Karpas-422 (cell line): ENCODE results near the gene CHST1. TPM values are rescaled to one million over a fixed set of nuclear protein-coding genes. Genes with fewer than 3 reads are reported as not detected.

Source experiments
- DNase-seq: peaks from one replicate; pipeline ENCODE4 v3.0.0-alpha.2; 2015
- H2AFZ ChIP-seq: fragments of 200-600 bp; sonication (generic); 2 replicates; pipeline ENCODE4 v1.6.1; 2014; ENCODE audit warnings: antibody characterized with exemption, low read length, mixed read lengths
- H3K27ac ChIP-seq: fragments of 200-600 bp; sonication (generic); 2 replicates; pipeline ENCODE4 v1.5.1; 2014; ENCODE audit warnings: mild to moderate bottlenecking, low read length, moderate library complexity
- H3K27me3 ChIP-seq: fragments of 200-600 bp; sonication (generic); 2 replicates; pipeline ENCODE4 v1.6.1; 2014; ENCODE audit warnings: low read length, mixed read lengths
- H3K36me3 ChIP-seq: fragments of 200-600 bp; sonication (generic); 2 replicates; pipeline ENCODE4 v1.6.1; 2014; ENCODE audit warnings: low read length, mixed read lengths; ENCODE audit not compliant: insufficient read depth
- H3K4me1 ChIP-seq: fragments of 200-600 bp; sonication (generic); 2 replicates; pipeline ENCODE4 v1.6.1; 2014; ENCODE audit warnings: mild to moderate bottlenecking, low read length, mixed read lengths
- H3K4me2 ChIP-seq: fragments of 200-600 bp; sonication (generic); 2 replicates; pipeline ENCODE4 v1.6.1; 2014; ENCODE audit warnings: low read length, low read depth, mild to moderate bottlenecking; ENCODE audit not compliant: poor library complexity, severe bottlenecking
- H3K4me3 ChIP-seq: fragments of 200-600 bp; sonication (generic); 2 replicates; pipeline ENCODE4 v1.5.1; 2014; ENCODE audit warnings: mild to moderate bottlenecking, antibody characterized with exemption, low read length, mixed read lengths
- H3K79me2 ChIP-seq: fragments of 200-600 bp; sonication (generic); 2 replicates; pipeline ENCODE4 v1.6.1; 2014; ENCODE audit warnings: mild to moderate bottlenecking, low read length, mixed read lengths
- H3K9ac ChIP-seq: fragments of 200-600 bp; sonication (generic); 2 replicates; pipeline ENCODE4 v1.6.0; 2014; ENCODE audit warnings: low read length
- H3K9me2 ChIP-seq: fragments of 200-600 bp; sonication (generic), shearing (Covaris generic); replicated peaks from 2 replicates; pipeline ENCODE4 v1.6.0; 2014; ENCODE audit warnings: mild to moderate bottlenecking, low read length, moderate library complexity; ENCODE audit not compliant: insufficient read depth
- H3K9me3 ChIP-seq: fragments of 300-700, 200-600 bp; sonication (generic); 2 replicates; pipeline ENCODE4 v1.6.1; 2014; ENCODE audit warnings: low read length, mixed read lengths
- H4K20me1 ChIP-seq: fragments of 200-600 bp; sonication (generic); 2 replicates; pipeline ENCODE4 v1.6.1; 2014; ENCODE audit warnings: mild to moderate bottlenecking, antibody characterized with exemption, low read length, low read depth; ENCODE audit not compliant: insufficient read depth
- total RNA-seq: library from RNA; depleted of rRNA; stranded (reverse); fragments of >200 nt; shearing (Covaris generic); gene quantifications from 2 replicates; pipeline ENCODE4 v1.2.3, GENCODE V29; 2014; ENCODE audit warnings: low replicate concordance

CHST1 gene
- total RNA-seq, 1 experiment from 2014 or later, result not detected

GRCh38 chr11:45622861-45623260, 42.6 kb downstream of the CHST1 start:
- H3K27ac ChIP-seq, result no peak overlapping the region
- H3K9ac ChIP-seq, result no peak overlapping the region
- H4K20me1 ChIP-seq, result no peaks in the 10 kb centered on the region
- no peak for DNase-seq
- no peaks in the 10 kb centered on the region for H3K79me2 ChIP-seq
- no peaks in the 10 kb centered on the region for H3K4me1 ChIP-seq
- H3K4me2 ChIP-seq, result no peak overlapping the region
- H3K36me3 ChIP-seq, result no peaks in the 10 kb centered on the region
- H3K27me3 ChIP-seq, result no peaks in the 10 kb centered on the region
- H2AFZ ChIP-seq, result no peak overlapping the region
- no peak overlapping the region for H3K4me3 ChIP-seq
- H3K9me2 ChIP-seq, result no peaks in the 10 kb centered on the region
- no peaks in the 10 kb centered on the region; the same call in 1 of the 2 replicates for H3K9me3 ChIP-seq

GRCh38 chr11:45622283-45622682, 43.1 kb downstream of the CHST1 start:
- Histone ChIP-seq H3K79me2 (no peaks in the 10 kb centered on the region), H3K27me3 (no peaks in the 10 kb centered on the region), H3K4me2 (no peak overlapping the region), H3K9me3 (no peaks in the 10 kb centered on the region; the same call in 1 of the 2 replicates), H2AFZ (no peak overlapping the region), H3K4me3 (no peak overlapping the region), H3K4me1 (no peaks in the 10 kb centered on the region), H4K20me1 (no peaks in the 10 kb centered on the region), H3K27ac (no peak overlapping the region), H3K9me2 (no peaks in the 10 kb centered on the region), H3K36me3 (no peaks in the 10 kb centered on the region), H3K9ac (no peak overlapping the region)
- DNase-seq, result no peak

- Histone ChIP-seq H3K36me3 (no peaks in the 10 kb centered on the region), H3K4me1 (no peaks in the 10 kb centered on the region), H2AFZ (no peak overlapping the region), H3K27ac (no peak overlapping the region), H4K20me1 (no peaks in the 10 kb centered on the region), H3K9me3 (no peaks in the 10 kb centered on the region; the same call in 1 of the 2 replicates), H3K27me3 (no peaks in the 10 kb centered on the region), H3K79me2 (no peaks in the 10 kb centered on the region), H3K4me2 (no peak overlapping the region), H3K4me3 (no peak overlapping the region), H3K9me2 (no peaks in the 10 kb centered on the region), H3K9ac (no peak overlapping the region)
- DNase-seq, result no peak
These were observed 43.8 kb downstream of the CHST1 start for GRCh38 chr11:45621588-45621987.

- no peaks in the 10 kb centered on the region for H3K27me3 ChIP-seq
- DNase-seq, result no peak
- no peaks in the 10 kb centered on the region for H4K20me1 ChIP-seq
These were observed 45.2 kb downstream of the CHST1 start for GRCh38 chr11:45620243-45620642.

GRCh38 chr11:45618897-45619296, 46.5 kb downstream of the CHST1 start:
- DNase-seq, result no peak
- H2AFZ ChIP-seq, result no peak overlapping the region
- H3K4me3 ChIP-seq, result no peak overlapping the region
- no peaks in the 10 kb centered on the region for H4K20me1 ChIP-seq
- H3K9ac ChIP-seq, result no peak overlapping the region
- no peaks in the 10 kb centered on the region; the same call in 1 of the 2 replicates for H3K9me3 ChIP-seq
- no peaks in the 10 kb centered on the region for H3K79me2 ChIP-seq
- no peak overlapping the region for H3K4me2 ChIP-seq
- no peaks in the 10 kb centered on the region for H3K27me3 ChIP-seq
- no peaks in the 10 kb centered on the region for H3K36me3 ChIP-seq
- no peaks in the 10 kb centered on the region for H3K9me2 ChIP-seq
- no peak overlapping the region for H3K27ac ChIP-seq
- no peaks in the 10 kb centered on the region for H3K4me1 ChIP-seq

More at GRCh38 chr11:45620243-45620642, 45.2 kb downstream of the CHST1 start:
- no peaks in the 10 kb centered on the region for H3K36me3 ChIP-seq
- H3K27ac ChIP-seq, result no peak overlapping the region
- H3K9ac ChIP-seq, result no peak overlapping the region
- no peak overlapping the region for H2AFZ ChIP-seq
- H3K79me2 ChIP-seq, result no peaks in the 10 kb centered on the region
- H3K4me2 ChIP-seq, result no peak overlapping the region
- no peak overlapping the region for H3K4me3 ChIP-seq
- no peaks in the 10 kb centered on the region for H3K4me1 ChIP-seq
- no peaks in the 10 kb centered on the region for H3K9me2 ChIP-seq
- H3K9me3 ChIP-seq, result no peaks in the 10 kb centered on the region; the same call in 1 of the 2 replicates

GRCh38 chr11:45617871-45618601, 47.4 kb downstream of the CHST1 start:
- Histone ChIP-seq H3K79me2 (no peaks in the 10 kb centered on the region), H2AFZ (no peak overlapping the region)

GRCh38 chr11:45616802-45617549, 48.4 kb downstream of the CHST1 start:
- no peak overlapping the region for H2AFZ ChIP-seq
- no peaks in the 10 kb centered on the region for H4K20me1 ChIP-seq
- H3K9me3 ChIP-seq, result no peaks in the 10 kb centered on the region; the same call in 1 of the 2 replicates
- H3K27ac ChIP-seq, result no peak overlapping the region
- H3K4me3 ChIP-seq, result no peak overlapping the region
- no peaks in the 10 kb centered on the region for H3K4me1 ChIP-seq
- no peak for DNase-seq
- H3K27me3 ChIP-seq, result no peaks in the 10 kb centered on the region
- H3K79me2 ChIP-seq, result no peaks in the 10 kb centered on the region
- H3K36me3 ChIP-seq, result no peaks in the 10 kb centered on the region
- H3K9ac ChIP-seq, result no peak overlapping the region
- no peak overlapping the region for H3K4me2 ChIP-seq
- H3K9me2 ChIP-seq, result no peaks in the 10 kb centered on the region

More at GRCh38 chr11:45617871-45618601, 47.4 kb downstream of the CHST1 start:
- no peaks in the 10 kb centered on the region for H3K4me1 ChIP-seq
- H3K36me3 ChIP-seq, result no peaks in the 10 kb centered on the region
- H4K20me1 ChIP-seq, result no peaks in the 10 kb centered on the region
- H3K9ac ChIP-seq, result no peak overlapping the region
- no peaks in the 10 kb centered on the region for H3K27me3 ChIP-seq
- H3K27ac ChIP-seq, result no peak overlapping the region
- DNase-seq, result no peak
- no peak overlapping the region for H3K4me2 ChIP-seq
- H3K9me2 ChIP-seq, result no peaks in the 10 kb centered on the region
- H3K9me3 ChIP-seq, result no peaks in the 10 kb centered on the region; the same call in 1 of the 2 replicates
- no peak overlapping the region for H3K4me3 ChIP-seq

- Histone ChIP-seq H4K20me1 (no peaks in the 10 kb centered on the region), H3K9me2 (no peaks in the 10 kb centered on the region), H3K27me3 (no peaks in the 10 kb centered on the region), H3K79me2 (no peaks in the 10 kb centered on the region), H3K36me3 (no peaks in the 10 kb centered on the region), H3K9me3 (no peaks in the 10 kb centered on the region), H2AFZ (no peak overlapping the region), H3K4me3 (no peak overlapping the region), H3K4me1 (no peaks in the 10 kb centered on the region), H3K27ac (no peak overlapping the region), H3K4me2 (no peak overlapping the region), H3K9ac (no peak overlapping the region)
- no peak for DNase-seq
These were observed 50.1 kb downstream of the CHST1 start for GRCh38 chr11:45615182-45615792.
